Bone marrow (tissue), 2 donors: Measurements from ENCODE around the gene PRKAR2B.

Experiments
- DNase-seq, 2 donors: peaks; one replicate each; lab custom pipeline; 2025; lab: John Stamatoyannopoulos, UW

PRKAR2B gene

GRCh38 chr7:107158028-107158427 is 113.5 kb downstream of the PRKAR2B start:
- no peak for DNase-seq

- no peak for DNase-seq
Measured at GRCh38 chr7:107160389-107160788, 115.9 kb downstream of the PRKAR2B start.

DNA sequence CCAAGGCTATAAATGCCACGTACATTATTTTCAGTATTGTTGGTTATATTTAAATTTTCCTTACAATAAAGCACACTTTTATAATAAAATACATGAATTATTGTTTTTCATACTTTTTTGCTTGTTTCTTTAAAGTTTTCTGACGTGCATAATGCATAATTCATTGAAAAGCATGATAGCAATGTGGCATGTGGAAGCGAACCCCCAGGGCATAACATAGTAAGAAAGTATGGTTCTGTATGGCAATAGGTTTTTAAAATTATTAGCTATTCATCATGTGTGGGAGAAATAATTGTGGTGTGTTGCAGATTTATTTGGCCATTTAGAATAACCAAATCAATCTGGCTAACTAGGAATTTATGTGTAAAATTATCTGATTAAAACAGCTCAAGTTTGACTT is 116.9 kb downstream of the PRKAR2B start:
- no peak for DNase-seq

- DNase-seq = no peak
Measured at GRCh38 chr7:107162475-107162874, 118.0 kb downstream of the PRKAR2B start.

- no peak for DNase-seq
Measured at GRCh38 chr7:107164092-107164491, 119.6 kb downstream of the PRKAR2B start.

GRCh38 chr7:107165341-107165740 is 120.8 kb downstream of the PRKAR2B start:
- no peak for DNase-seq

DNA sequence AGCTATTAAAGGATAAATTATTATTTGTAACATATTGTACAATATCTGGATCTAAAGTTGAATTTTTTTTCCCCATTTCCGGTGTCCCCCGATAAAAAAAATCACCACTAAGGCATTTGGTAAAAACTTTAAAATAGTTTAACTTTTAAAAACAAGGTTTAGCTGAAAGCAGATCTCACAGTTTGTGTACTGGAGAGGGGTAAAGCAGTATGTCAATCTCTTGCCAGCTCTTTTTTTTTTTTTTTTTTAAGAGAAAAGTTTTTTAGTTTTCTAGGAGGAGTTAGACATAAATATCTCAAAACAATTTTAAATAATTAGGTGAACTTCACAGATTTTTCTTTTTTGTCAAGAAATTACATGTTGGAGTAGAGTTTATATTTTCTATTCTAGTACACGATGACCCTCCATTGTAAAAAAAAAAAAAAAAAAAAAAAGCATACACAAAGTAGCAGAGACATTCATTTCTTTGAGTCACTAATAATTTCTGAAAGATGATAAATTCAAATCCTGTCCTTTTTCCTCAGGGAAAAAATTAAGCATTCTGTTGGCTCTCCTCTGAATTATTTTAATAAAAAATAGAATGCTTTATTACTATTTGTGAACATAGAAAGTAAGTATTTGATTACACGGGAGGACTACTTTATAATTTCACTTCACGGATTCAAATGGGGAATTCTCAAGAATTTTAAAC is 122.4 kb downstream of the PRKAR2B start:
- DNase-seq = no peak

DNA sequence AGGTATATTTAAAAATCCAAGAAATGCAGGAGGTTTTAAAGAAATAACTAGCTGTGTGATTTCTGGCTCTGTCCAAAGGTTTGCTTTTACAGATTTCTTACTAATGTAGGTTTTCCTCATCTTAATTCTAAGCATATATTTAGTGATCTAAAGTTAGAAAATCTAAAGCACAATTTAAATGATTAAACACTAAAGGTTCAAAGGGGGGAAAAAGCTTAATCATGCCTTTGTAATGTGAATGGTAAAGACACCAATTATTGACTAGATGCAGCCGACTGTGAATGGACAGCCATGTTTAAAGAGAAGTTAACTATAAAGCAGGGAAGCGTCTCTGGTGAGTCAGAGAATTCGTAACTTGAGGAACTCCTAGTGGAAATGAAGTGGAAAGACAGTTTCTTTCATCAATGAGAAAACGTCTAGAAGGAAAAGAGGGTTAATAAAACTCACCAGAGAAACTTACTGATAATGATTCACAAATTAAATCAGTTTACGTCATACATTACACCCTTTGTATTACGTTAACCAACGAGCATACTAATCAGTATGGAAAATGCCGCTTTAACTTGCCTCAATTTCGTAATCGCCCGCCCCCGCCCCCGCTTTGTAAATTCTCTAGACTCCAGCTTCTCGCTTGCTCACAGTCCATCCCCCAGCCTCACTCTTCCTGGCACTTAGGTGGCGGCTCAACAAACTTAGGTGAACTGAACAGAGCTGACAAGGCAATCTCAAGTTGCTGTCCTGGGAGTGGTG is 123.2 kb downstream of the PRKAR2B start:
- peak; percentile 68 to 89 for DNase-seq

- peak; percentile 89 to 99 for DNase-seq
Measured at GRCh38 chr7:107168233-107169119, 124.0 kb downstream of the PRKAR2B start, which contains the start of gene HBP1. HBP1 (plus strand) TSS chr7:107169003; CDS start chr7:107179894, 10,891 bp downstream.

- DNase-seq = peak; percentile 68 to 87
Measured at GRCh38 chr7:107169120-107170050, 124.9 kb downstream of the PRKAR2B start.

DNA sequence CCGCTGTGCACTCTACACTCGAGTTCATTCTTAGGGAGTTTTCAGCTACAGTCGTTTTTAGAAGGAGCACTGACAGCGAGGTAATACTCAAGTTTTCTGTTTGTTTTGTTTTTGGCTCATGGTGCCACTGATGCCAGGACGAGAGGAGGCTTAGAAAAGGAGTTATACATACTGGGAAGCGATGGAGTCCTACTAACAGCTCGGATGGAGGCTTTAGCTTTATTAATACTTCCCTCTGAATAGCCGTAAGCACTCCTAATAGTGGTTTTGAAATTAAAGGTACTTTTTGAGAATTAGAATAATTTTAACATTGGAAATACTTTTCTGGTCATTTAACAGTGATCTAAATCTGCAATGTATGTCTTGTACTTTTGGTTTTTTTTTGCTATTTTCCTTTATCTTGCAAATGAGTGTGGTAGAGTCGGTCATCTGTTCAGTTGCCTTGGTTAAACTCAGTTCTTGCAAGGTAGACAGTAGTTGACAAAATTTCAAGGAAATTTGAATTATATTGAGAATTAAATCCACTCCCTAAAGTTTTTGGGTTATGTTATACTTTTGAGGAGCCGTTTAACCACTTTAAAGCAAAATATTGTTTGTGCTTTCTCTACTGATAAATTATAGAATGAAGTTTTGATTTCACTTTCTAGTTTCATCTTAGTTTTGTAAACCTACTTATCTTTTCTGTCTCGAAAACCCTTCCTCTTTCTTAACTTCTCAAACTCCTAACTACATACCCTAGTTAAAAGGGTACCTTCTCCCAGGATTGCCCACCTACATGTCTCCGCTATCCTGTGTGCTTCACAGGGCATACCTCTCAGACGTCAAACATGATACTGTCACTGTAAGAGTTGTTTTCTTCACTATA is 125.8 kb downstream of the PRKAR2B start:
- DNase-seq = no peak

DNA sequence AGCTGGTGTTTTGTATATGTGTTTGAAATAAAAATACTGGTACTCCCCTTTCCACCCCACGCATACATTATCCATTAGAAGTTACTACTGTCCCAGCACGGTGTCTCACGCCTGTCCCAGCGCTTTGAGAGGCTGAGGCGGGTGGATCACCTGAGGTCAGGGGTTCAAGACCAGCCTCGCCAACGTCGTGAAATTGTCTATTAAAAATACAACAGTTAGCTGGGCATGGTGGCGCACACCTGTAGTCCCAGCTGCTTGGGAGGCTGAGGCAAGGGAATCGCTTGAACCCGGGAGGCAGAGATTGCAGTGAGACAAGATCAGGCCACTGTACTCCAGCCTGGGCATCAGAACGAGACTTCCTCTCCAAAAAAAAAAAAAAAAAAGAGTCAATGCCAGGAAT is 127.0 kb downstream of the PRKAR2B start:
- DNase-seq = no peak

DNA sequence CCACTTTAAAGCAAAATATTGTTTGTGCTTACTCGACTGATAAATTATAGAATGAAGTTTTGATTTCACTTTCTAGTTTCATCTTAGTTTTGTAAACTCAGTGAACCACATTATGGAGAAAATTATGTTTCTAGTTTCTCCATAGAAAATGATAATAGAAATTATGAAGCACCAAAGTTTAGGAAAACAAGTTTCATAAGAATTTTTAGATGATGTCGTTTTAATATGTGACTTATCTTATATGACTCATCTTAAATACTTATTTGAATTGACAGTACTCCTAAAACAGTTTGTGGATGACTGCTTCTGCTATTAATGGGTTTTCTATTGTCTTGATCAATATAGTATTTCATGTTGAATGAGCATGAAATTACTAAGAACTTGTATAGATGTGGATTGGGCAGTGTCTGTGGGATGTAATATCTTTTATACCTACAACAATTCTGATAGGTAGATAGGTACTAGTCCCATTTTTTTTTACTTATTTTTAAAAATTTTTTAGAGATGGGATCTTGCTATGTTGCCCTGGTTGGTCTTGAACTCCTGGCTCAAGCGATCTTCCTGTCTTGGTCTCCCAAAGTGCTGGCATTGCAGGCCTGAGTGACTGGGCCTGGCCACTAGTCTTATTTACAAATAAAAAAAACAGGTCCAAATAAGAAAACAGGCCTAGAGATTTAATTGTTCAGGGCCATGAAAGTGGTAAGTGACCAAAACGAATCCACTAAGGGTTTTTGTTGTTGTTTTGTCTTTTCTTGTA is 127.9 kb downstream of the PRKAR2B start:
- no peak for DNase-seq

GRCh38 chr7:107173191-107173590 is 128.7 kb downstream of the PRKAR2B start:
- DNase-seq = no peak

DNA sequence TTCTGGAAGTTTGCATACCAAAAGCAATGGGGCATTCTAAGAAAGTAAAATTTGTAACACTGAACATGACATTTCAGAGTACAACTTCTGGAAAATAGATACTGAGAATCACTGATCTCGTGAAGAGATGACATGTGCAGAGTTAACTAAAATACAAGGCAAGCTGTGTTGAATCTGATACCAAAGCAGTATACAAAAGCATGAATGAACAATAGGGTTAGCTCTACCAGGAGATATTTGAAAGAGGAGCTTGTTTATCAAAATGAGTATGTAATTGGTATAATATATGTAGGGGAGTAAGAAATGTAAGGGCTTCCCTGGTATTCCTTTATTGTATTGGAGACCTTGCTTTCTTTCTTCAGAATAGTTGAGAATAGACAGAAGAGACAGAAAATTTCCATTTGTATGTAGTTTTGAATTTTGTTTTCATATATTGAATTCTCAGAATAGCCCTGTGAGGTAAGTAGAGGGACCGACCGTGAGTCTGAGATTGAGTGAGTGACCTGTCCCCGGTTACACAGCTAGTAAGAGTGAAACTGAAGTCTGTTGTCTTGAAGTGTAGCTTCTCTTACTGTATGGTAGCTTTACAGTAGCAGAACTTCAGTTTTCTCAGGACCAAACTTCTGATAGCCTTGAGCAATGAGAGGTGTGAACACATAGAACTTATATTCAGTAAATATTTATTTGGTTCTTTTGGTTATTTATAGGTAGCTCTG is 129.3 kb downstream of the PRKAR2B start:
- no peak for DNase-seq

GRCh38 chr7:107179326-107180164 is 135.0 kb downstream of the PRKAR2B start:
- no peak for DNase-seq

DNA sequence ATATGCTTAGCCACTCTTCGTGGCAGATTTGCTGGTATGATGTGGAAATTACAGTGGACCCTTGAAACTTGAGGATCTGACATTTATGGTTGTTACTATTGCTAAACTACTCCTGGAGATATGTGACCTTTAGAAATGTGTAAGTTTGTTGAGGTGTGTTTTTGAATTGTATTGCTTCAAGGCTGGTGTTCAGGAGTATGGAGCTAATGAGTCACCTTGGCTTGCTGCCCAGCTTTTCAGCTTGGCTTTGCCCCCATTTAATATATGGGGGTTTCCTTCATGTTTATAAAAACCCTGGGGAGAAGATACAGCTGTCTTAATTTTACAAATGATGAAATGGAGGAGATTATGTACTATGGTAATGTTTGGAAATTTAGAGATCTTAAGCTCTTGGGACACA is 135.9 kb downstream of the PRKAR2B start:
- DNase-seq = peak in 1 of 2 donors; percentile 68

- DNase-seq = no peak
Measured at GRCh38 chr7:107181172-107181571, 136.7 kb downstream of the PRKAR2B start.
